NT2/D1 (cell line): ENCODE measurements around the gene YWHAH.

Experiments
- SUZ12 ChIP-seq: IDR thresholded peaks from 2 replicates; pipeline ENCODE4 v1.6.1; 2011; ENCODE audit not compliant: insufficient read length, insufficient read depth; ENCODE audit errors: extremely low read depth
- YY1 ChIP-seq: IDR thresholded peaks from 2 replicates; pipeline ENCODE4 v1.6.1; 2011; ENCODE audit not compliant: insufficient read length, insufficient read depth
- ZNF274 ChIP-seq: IDR thresholded peaks from 2 replicates; pipeline ENCODE4 v1.6.1; 2011; ENCODE audit warnings: mild to moderate bottlenecking, low read depth, low read length

DNA sequence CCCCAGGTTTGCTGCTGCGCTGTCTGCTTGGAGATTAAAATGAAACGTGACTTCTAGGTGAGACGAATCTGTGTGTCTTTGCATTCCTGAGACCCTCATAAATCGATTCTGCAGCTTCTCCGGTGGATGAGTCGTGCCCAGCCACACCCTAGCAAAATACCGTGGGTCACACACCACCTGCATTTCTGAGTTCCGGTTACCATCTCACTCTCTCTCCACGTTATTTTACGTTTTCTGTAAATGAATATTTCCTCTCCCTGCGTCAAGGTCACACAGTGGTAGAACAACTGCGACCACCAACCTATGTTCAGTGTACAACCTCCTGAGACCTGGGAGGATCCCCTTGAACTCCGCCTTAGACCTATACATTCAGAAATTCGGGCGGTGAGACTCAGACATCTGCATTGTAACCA is 1.1 kb downstream of the YWHAH start:
- TF ChIP-seq SUZ12 (no peak), ZNF274 (no peak), YY1 (no peak)
